Measurements from ENCODE around the gene DUOX2. TPM values are rescaled to one million over a fixed set of nuclear protein-coding genes. Genes with fewer than 3 reads are reported as not detected.
"Not testable (repeated sequence)": the region's sequence is repeated elsewhere in the genome, so short reads cannot be mapped to it uniquely, and the experiment has no call there.

Gene DUOX2
- total and polyA plus RNA-seq, 2 donors from 2014 or later = 0.26 to 0.28 TPM

DNA sequence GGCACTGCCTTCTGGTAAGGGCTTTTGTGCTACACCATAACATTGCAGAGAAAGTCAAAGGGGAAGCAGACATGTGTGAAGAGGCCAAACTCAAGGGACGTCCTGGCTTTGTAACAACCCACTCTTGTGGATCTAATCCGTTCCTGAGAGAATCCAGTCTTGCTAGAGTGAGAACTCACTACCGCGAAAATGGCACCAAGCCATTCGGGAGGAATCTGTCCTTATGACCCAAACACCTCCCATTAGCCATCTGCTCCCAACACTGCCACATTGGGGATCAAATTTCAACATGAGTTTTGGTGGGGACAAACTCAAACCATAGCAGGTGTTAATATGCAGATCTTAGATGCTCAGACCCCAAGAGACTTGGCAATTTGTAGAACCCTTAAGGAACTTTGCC is 34.8 kb downstream of the DUOX2 start:
- not testable (repeated sequence) for H3K27ac ChIP-seq (ENCODE audit: low read depth in 2 of 2, low read length in 2 of 2)

DNA sequence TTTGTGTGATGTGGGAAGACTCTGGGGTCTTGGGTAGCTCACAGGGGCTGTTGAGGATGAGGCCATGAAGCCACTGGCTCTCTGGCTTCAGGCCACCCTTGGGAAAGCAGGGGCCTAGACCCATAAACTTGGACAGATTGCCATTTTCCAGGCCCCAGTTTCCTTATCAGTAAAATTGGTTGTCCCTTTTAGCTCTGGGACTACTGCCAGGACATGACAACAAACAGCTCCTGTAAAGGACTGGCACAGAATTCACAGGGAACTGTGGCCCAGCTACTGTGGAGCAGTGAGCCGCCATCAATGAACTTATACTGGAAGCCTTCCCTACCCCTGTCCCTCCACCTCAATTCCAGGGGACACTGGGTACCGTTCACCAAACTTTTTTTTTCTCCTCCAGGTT is 36.6 kb downstream of the DUOX2 start:
- H3K4me3 ChIP-seq (ENCODE audit: low read length in 3 of 3); H3K9ac ChIP-seq (ENCODE audit: low read length in 3 of 3); H3K27ac ChIP-seq (ENCODE audit: low read depth in 2 of 2, low read length in 2 of 2); H3K27me3 ChIP-seq (ENCODE audit: control insufficient read depth, insufficient read depth, low read length); FAIRE-seq; intact Hi-C loops (cut with DNase I); H3K36me3 ChIP-seq (ENCODE audit: control insufficient read depth in 2 of 3, insufficient read depth in 3 of 3, low read length in 3 of 3); H3K9me3 ChIP-seq (ENCODE audit: control insufficient read depth in 2 of 3, insufficient read depth in 1 of 3, low read length in 3 of 3); DNase-seq; H3K4me1 ChIP-seq (ENCODE audit: control insufficient read depth in 2 of 3, insufficient read depth in 2 of 3, low read depth in 1 of 3, low read length in 3 of 3): not testable (repeated sequence)

More for the DNA sequence above, 34.8 kb downstream of the DUOX2 start:
- DNase-seq; H3K36me3 ChIP-seq (ENCODE audit: control insufficient read depth in 2 of 3, insufficient read depth in 3 of 3, low read length in 3 of 3); H3K4me1 ChIP-seq (ENCODE audit: control insufficient read depth in 2 of 3, insufficient read depth in 2 of 3, low read depth in 1 of 3, low read length in 3 of 3); H3K9ac ChIP-seq (ENCODE audit: low read length in 3 of 3); H3K27me3 ChIP-seq (ENCODE audit: control insufficient read depth, insufficient read depth, low read length); FAIRE-seq; intact Hi-C loops (cut with DNase I); H3K4me3 ChIP-seq (ENCODE audit: low read length in 3 of 3); H3K9me3 ChIP-seq (ENCODE audit: control insufficient read depth in 2 of 3, insufficient read depth in 1 of 3, low read length in 3 of 3): not testable (repeated sequence)

DNA sequence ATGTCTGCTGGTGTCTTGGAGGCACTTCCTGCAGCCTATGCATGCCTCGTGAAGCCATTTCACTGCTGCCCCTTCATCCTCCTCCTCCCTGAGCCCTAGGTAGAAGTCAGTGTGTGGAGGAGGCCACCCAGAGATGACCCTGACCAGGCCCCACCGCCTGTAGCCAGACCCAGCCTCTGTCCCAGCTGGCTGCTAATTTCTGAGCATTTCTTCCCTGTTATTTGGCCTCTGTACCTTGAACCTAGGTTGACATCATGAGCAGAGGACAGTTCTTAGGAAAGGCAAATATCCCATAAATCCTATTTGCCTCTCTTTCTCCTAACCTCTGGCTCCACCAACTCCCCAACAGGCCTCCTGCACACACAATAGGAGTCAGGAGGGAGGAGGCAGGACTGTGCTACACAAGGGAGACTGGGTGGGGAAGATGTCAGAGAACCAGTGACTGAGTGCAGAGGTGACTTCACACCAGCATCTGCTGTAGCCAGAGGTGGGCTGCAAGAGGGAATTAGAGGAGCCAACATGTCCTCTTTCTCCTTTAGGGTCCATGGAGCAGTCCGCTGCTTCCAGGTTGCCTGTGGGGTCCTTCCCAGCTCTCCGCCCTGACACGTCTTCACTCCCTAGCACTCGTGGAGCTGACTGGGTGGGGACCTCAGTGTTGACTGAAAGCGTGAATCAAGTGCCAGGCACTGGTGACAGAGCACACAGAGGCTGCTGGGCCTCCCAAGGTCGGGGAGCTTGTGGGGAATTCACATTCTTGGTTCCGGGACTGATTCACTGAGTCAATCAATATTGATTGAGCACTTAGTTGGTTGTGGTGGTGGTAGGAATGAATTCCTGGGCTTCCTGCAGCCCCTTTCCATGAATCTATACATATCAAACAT is 38.3 kb downstream of the DUOX2 start:
- H3K9ac ChIP-seq (ENCODE audit: low read length in 3 of 3); H3K9me3 ChIP-seq (ENCODE audit: control insufficient read depth in 2 of 3, insufficient read depth in 1 of 3, low read length in 3 of 3); H3K27me3 ChIP-seq (ENCODE audit: control insufficient read depth, insufficient read depth, low read length); DNase-seq; FAIRE-seq; H3K4me1 ChIP-seq (ENCODE audit: control insufficient read depth in 2 of 3, insufficient read depth in 2 of 3, low read depth in 1 of 3, low read length in 3 of 3); H3K4me3 ChIP-seq (ENCODE audit: low read length in 3 of 3); intact Hi-C loops (cut with DNase I); H3K27ac ChIP-seq (ENCODE audit: low read depth in 2 of 2, low read length in 2 of 2); H3K36me3 ChIP-seq (ENCODE audit: control insufficient read depth in 2 of 3, insufficient read depth in 3 of 3, low read length in 3 of 3): not testable (repeated sequence)

DNA sequence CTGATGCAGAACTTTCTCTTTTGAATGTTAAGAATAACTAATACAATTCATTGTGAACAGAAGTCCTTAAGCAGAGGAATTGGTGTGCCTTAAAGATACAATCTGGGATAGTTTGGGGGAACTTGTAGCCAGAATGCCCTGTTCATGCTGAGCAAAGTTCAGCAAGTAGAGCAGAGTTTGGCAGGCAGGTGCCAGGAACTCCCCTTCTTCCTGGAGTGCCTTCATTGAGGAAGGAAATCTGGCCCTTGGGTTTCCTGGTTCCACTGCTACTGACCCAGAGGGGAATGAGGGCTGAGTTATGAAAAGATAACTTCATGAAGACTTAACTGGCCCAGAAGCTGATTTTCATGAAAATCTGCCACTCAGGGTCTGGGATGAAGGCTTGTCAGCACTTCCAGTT is 40.4 kb downstream of the DUOX2 start:
- H3K9me3 ChIP-seq (ENCODE audit: control insufficient read depth in 2 of 3, insufficient read depth in 1 of 3, low read length in 3 of 3); H3K27me3 ChIP-seq (ENCODE audit: control insufficient read depth, insufficient read depth, low read length); H3K27ac ChIP-seq (ENCODE audit: low read depth in 2 of 2, low read length in 2 of 2); H3K4me3 ChIP-seq (ENCODE audit: low read length in 3 of 3); H3K9ac ChIP-seq (ENCODE audit: low read length in 3 of 3); intact Hi-C loops (cut with DNase I); FAIRE-seq; DNase-seq; H3K4me1 ChIP-seq (ENCODE audit: control insufficient read depth in 2 of 3, insufficient read depth in 2 of 3, low read depth in 1 of 3, low read length in 3 of 3): not testable (repeated sequence)
- peaks cover 0 to 11% (median 5%) of the 10 kb centered on the region in 3 donors for H3K36me3 ChIP-seq (ENCODE audit: control insufficient read depth in 2 of 3, insufficient read depth in 3 of 3, low read length in 3 of 3)

DNA sequence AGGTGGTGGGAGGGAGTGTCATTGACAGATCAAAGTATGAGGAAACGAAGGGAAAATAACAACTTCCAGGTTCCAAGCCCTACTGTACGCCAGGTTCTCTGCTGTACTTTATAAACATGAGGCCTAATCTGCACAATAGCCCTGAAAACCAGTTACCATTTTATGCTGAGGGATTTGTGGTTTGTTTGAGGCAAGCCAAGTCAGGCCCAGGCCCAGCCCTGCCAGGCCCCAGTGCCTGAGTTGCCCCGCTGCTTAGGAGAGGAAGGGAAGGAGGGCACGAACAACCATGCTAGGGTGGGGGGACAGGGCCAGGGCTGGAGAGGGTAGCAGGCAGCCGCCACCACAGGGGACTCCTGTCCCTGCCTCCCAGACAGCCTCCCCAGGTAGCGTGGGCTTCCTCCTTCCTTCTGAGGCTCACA is 44.0 kb downstream of the DUOX2 start:
- FAIRE-seq; DNase-seq; intact Hi-C loops (cut with DNase I); H3K4me1 ChIP-seq (ENCODE audit: control insufficient read depth in 2 of 3, insufficient read depth in 2 of 3, low read depth in 1 of 3, low read length in 3 of 3); H3K27me3 ChIP-seq (ENCODE audit: control insufficient read depth, insufficient read depth, low read length); H3K9me3 ChIP-seq (ENCODE audit: control insufficient read depth in 2 of 3, insufficient read depth in 1 of 3, low read length in 3 of 3); H3K9ac ChIP-seq (ENCODE audit: low read length in 3 of 3); H3K27ac ChIP-seq (ENCODE audit: low read depth in 2 of 2, low read length in 2 of 2); H3K4me3 ChIP-seq (ENCODE audit: low read length in 3 of 3): not testable (repeated sequence)
- H3K36me3 ChIP-seq (ENCODE audit: control insufficient read depth in 2 of 3, insufficient read depth in 3 of 3, low read length in 3 of 3) = peaks cover 0 to 11% (median 7%) of the 10 kb centered on the region in 3 donors

DNA sequence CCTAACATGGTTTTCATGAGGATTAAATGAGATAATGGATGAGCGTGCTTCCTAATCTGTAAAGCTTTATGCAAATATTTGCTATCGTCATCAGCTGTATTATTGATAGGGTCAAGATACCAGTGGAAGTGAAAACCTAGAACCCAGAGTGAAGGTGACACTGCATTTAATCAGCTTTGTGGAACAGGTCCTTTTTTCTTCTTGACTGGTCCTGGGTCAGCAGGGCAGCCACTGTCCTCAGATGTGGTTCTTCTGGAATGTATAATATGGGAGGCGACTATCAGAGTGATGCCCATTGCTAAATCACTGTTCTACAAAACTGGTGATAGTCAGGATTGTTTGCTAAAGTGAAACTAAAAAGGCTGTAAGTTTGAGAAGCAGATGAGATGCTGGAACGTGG is 49.6 kb downstream of the DUOX2 start:
- Histone ChIP-seq H3K4me3 (ENCODE audit: low read length in 3 of 3) (no peak overlapping the region), H3K36me3 (ENCODE audit: control insufficient read depth in 2 of 3, insufficient read depth in 3 of 3, low read length in 3 of 3) (peaks cover 0 to 4% (median 3%) of the 10 kb centered on the region in 3 donors), H3K27ac (ENCODE audit: low read depth in 2 of 2, low read length in 2 of 2) (no peak overlapping the region), H3K4me1 (ENCODE audit: control insufficient read depth in 2 of 3, insufficient read depth in 2 of 3, low read depth in 1 of 3, low read length in 3 of 3) (no peaks in the 10 kb centered on the region), H3K9ac (ENCODE audit: low read length in 3 of 3) (no peak overlapping the region), H3K9me3 (ENCODE audit: control insufficient read depth in 2 of 3, insufficient read depth in 1 of 3, low read length in 3 of 3) (no peaks in the 10 kb centered on the region), H3K27me3 (ENCODE audit: control insufficient read depth, insufficient read depth, low read length) (no peaks in the 10 kb centered on the region)
- FAIRE-seq (no peak), DNase-seq (no peak)
- intact Hi-C loops (cut with DNase I) = no loop called here
- TF ChIP-seq, protein P1, sequence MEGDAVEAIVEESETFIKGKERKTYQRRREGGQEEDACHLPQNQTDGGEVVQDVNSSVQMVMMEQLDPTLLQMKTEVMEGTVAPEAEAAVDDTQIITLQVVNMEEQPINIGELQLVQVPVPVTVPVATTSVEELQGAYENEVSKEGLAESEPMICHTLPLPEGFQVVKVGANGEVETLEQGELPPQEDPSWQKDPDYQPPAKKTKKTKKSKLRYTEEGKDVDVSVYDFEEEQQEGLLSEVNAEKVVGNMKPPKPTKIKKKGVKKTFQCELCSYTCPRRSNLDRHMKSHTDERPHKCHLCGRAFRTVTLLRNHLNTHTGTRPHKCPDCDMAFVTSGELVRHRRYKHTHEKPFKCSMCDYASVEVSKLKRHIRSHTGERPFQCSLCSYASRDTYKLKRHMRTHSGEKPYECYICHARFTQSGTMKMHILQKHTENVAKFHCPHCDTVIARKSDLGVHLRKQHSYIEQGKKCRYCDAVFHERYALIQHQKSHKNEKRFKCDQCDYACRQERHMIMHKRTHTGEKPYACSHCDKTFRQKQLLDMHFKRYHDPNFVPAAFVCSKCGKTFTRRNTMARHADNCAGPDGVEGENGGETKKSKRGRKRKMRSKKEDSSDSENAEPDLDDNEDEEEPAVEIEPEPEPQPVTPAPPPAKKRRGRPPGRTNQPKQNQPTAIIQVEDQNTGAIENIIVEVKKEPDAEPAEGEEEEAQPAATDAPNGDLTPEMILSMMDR (IDR thresholded peaks at IDR 0.05; ENCODE audit: borderline replicate concordance, extremely low read depth, insufficient read depth) = no peak

DNA sequence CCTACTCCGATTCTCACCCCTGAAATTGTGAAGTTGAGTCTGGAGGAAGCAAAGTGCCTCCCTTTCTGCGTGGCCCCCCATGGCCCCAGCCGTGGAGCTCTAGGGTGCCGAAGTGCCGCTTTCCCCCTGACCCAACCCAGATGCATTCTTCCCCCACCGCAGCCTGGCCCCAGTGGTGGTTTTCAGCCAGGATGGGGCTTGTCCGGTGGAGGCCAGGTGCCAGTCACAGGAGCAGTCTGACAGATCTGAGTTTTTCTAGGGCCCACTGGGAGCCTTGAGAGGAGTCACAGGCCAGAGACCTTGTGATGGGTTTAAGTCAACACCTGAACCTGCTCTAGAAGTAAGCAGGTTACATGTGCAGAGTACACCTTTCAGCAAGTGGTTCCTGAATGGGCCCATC is 51.7 kb downstream of the DUOX2 start:
- H3K9me3 ChIP-seq (ENCODE audit: control insufficient read depth in 2 of 3, insufficient read depth in 1 of 3, low read length in 3 of 3); intact Hi-C loops (cut with DNase I); H3K36me3 ChIP-seq (ENCODE audit: control insufficient read depth in 2 of 3, insufficient read depth in 3 of 3, low read length in 3 of 3); FAIRE-seq; H3K27ac ChIP-seq (ENCODE audit: low read depth in 2 of 2, low read length in 2 of 2); H3K9ac ChIP-seq (ENCODE audit: low read length in 3 of 3); H3K4me3 ChIP-seq (ENCODE audit: low read length in 3 of 3); DNase-seq; H3K27me3 ChIP-seq (ENCODE audit: control insufficient read depth, insufficient read depth, low read length); H3K4me1 ChIP-seq (ENCODE audit: control insufficient read depth in 2 of 3, insufficient read depth in 2 of 3, low read depth in 1 of 3, low read length in 3 of 3): not testable (repeated sequence)

All from kidney (tissue), 14 donors.